ENCODE data around the gene HEG1. TPM values are rescaled to one million over a fixed set of nuclear protein-coding genes. Genes with fewer than 3 reads are reported as not detected.
A peak's percentile ranks its signal among the peaks of the same experiment; 100 is the strongest.

Gene HEG1
- 69.6 to 107 TPM (median 70.4 TPM) in 3 replicates for total RNA-seq
- long read RNA-seq, full-length matches to known transcripts, result 1 of 22 reads
- long read RNA-seq, partial matches to known transcripts, result 0 of 22 reads
- long read RNA-seq, other reads (novel, unspliced or antisense), result 21 of 22 reads

- H3K27ac Mint-ChIP-seq (ENCODE audit: unreplicated experiment), result peak within 1 kb of the TSS; percentile 96
- H3K36me3 Mint-ChIP-seq (ENCODE audit: low read depth), result no peaks in the 10 kb centered on the region
- peak within 1 kb of the TSS; percentile 91 for H3K4me3 Mint-ChIP-seq (ENCODE audit: unreplicated experiment)
- H3K4me1 Mint-ChIP-seq (ENCODE audit: low read depth), result peaks cover 59% of the 10 kb centered on the region
- H3K9me3 Mint-ChIP-seq (ENCODE audit: low read depth), result no peaks in the 10 kb centered on the region
- no peak for DNase-seq (ENCODE audit: low spot score)
- TF ChIP-seq, protein P1, sequence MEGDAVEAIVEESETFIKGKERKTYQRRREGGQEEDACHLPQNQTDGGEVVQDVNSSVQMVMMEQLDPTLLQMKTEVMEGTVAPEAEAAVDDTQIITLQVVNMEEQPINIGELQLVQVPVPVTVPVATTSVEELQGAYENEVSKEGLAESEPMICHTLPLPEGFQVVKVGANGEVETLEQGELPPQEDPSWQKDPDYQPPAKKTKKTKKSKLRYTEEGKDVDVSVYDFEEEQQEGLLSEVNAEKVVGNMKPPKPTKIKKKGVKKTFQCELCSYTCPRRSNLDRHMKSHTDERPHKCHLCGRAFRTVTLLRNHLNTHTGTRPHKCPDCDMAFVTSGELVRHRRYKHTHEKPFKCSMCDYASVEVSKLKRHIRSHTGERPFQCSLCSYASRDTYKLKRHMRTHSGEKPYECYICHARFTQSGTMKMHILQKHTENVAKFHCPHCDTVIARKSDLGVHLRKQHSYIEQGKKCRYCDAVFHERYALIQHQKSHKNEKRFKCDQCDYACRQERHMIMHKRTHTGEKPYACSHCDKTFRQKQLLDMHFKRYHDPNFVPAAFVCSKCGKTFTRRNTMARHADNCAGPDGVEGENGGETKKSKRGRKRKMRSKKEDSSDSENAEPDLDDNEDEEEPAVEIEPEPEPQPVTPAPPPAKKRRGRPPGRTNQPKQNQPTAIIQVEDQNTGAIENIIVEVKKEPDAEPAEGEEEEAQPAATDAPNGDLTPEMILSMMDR (IDR thresholded peaks at IDR 0.05), result no peak
- H3K27me3 Mint-ChIP-seq (ENCODE audit: low read depth), result no peaks in the 10 kb centered on the region
Measured at GRCh38 chr3:125055913-125056745, at the start of gene HEG1. HEG1 (minus strand) TSS chr3:125055997; CDS start chr3:125055890, 107 bp downstream.

GRCh38 chr3:125105116-125105515 is 49.3 kb upstream of the HEG1 start:
- peaks cover 9% of the 10 kb centered on the region for H3K36me3 Mint-ChIP-seq (ENCODE audit: low read depth)
- peaks cover 9% of the 10 kb centered on the region for H3K9me3 Mint-ChIP-seq (ENCODE audit: low read depth)
- H3K27ac Mint-ChIP-seq (ENCODE audit: unreplicated experiment), result no peak overlapping the region
- DNase-seq (ENCODE audit: low spot score), result no peak
- H3K4me3 Mint-ChIP-seq (ENCODE audit: unreplicated experiment), result no peak overlapping the region
- H3K27me3 Mint-ChIP-seq (ENCODE audit: low read depth), result no peaks in the 10 kb centered on the region
- H3K4me1 Mint-ChIP-seq (ENCODE audit: low read depth), result peaks cover 29% of the 10 kb centered on the region
- TF ChIP-seq, protein P1 (IDR thresholded peaks at IDR 0.05), result no peak

GRCh38 chr3:125104639-125105038 is 48.8 kb upstream of the HEG1 start:
- H3K4me1 Mint-ChIP-seq (ENCODE audit: low read depth), result peaks cover 24% of the 10 kb centered on the region
- no peak for DNase-seq (ENCODE audit: low spot score)
- no peak overlapping the region for H3K27ac Mint-ChIP-seq (ENCODE audit: unreplicated experiment)
- H3K36me3 Mint-ChIP-seq (ENCODE audit: low read depth), result peaks cover 12% of the 10 kb centered on the region
- no peak overlapping the region for H3K4me3 Mint-ChIP-seq (ENCODE audit: unreplicated experiment)
- H3K27me3 Mint-ChIP-seq (ENCODE audit: low read depth), result no peaks in the 10 kb centered on the region
- TF ChIP-seq, protein P1 (IDR thresholded peaks at IDR 0.05), result no peak
- peaks cover 12% of the 10 kb centered on the region for H3K9me3 Mint-ChIP-seq (ENCODE audit: low read depth)

- peaks cover 14% of the 10 kb centered on the region for H3K36me3 Mint-ChIP-seq (ENCODE audit: low read depth)
- TF ChIP-seq, protein P1 (IDR thresholded peaks at IDR 0.05), result no peak
- H3K9me3 Mint-ChIP-seq (ENCODE audit: low read depth), result peaks cover 16% of the 10 kb centered on the region
- no peaks in the 10 kb centered on the region for H3K27me3 Mint-ChIP-seq (ENCODE audit: low read depth)
- no peak for DNase-seq (ENCODE audit: low spot score)
- peaks cover 12% of the 10 kb centered on the region for H3K4me1 Mint-ChIP-seq (ENCODE audit: low read depth)
- H3K4me3 Mint-ChIP-seq (ENCODE audit: unreplicated experiment), result no peak overlapping the region
- H3K27ac Mint-ChIP-seq (ENCODE audit: unreplicated experiment), result no peak overlapping the region
Measured at GRCh38 chr3:125103406-125103805, 47.6 kb upstream of the HEG1 start.

DNA sequence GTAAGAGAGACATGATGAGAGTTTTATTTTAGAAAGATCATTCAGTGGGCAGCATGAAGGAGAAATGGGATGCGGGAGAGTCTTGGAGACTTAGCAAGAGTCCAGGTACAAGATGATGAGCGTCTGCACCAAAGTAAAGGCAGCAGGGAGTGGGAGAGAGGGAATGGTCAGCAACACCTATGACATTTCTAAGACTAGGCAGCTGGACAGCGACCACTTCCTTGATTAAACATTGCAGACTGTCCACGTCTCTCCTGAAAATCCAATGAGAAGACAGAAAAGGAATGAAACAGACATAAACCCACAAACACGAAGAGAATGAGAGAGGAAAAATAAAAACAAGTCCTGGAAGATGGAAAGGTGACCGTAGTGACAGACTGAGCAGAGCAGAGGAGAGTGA is 46.7 kb upstream of the HEG1 start:
- H3K4me3 Mint-ChIP-seq (ENCODE audit: unreplicated experiment), result no peak overlapping the region
- no peak overlapping the region for H3K27ac Mint-ChIP-seq (ENCODE audit: unreplicated experiment)
- H3K27me3 Mint-ChIP-seq (ENCODE audit: low read depth), result no peaks in the 10 kb centered on the region
- TF ChIP-seq, protein P1 (IDR thresholded peaks at IDR 0.05), result no peak
- DNase-seq (ENCODE audit: low spot score), result no peak
- H3K9me3 Mint-ChIP-seq (ENCODE audit: low read depth), result peaks cover 16% of the 10 kb centered on the region
- peaks cover 14% of the 10 kb centered on the region for H3K36me3 Mint-ChIP-seq (ENCODE audit: low read depth)
- peaks cover 2% of the 10 kb centered on the region for H3K4me1 Mint-ChIP-seq (ENCODE audit: low read depth)
